IPS-NIHi7 (cell line): ENCODE results near the gene PLEKHS1.

Source experiments
- DNase-seq: peaks from one replicate; pipeline ENCODE4 v3.0.0; 2012; ENCODE audit warnings: mixed read lengths; ENCODE audit errors: extremely low spot score

The PLEKHS1 gene

GRCh38 chr10:113751181-113751732, at the start of gene PLEKHS1:
Gene PLEKHS1, plus strand, starts transcription at chr10:113751682. Its CDS starts 3,596 bp downstream, at chr10:113755278.
- no peak for DNase-seq

- no peak for DNase-seq
Observed at GRCh38 chr10:113704637-113705343, 46.7 kb upstream of the PLEKHS1 start.

GRCh38 chr10:113705344-113705652, 46.2 kb upstream of the PLEKHS1 start:
- DNase-seq = no peak

GRCh38 chr10:113706623-113707022, 44.9 kb upstream of the PLEKHS1 start:
- no peak for DNase-seq

- no peak for DNase-seq
Observed at GRCh38 chr10:113708640-113709039, 42.8 kb upstream of the PLEKHS1 start.

GRCh38 chr10:113709221-113709838, 42.2 kb upstream of the PLEKHS1 start:
- no peak for DNase-seq

GRCh38 chr10:113711142-113711541, 40.3 kb upstream of the PLEKHS1 start:
- no peak for DNase-seq

- DNase-seq = no peak
Observed at GRCh38 chr10:113712024-113712423, 39.5 kb upstream of the PLEKHS1 start.

- no peak for DNase-seq
Observed at GRCh38 chr10:113712755-113713639, 38.5 kb upstream of the PLEKHS1 start.

GRCh38 chr10:113713640-113713982, 37.9 kb upstream of the PLEKHS1 start:
- no peak for DNase-seq

- DNase-seq = no peak
Observed at GRCh38 chr10:113716109-113716910, 35.2 kb upstream of the PLEKHS1 start.

- DNase-seq = no peak
Observed at GRCh38 chr10:113718969-113719822, 32.3 kb upstream of the PLEKHS1 start.

GRCh38 chr10:113720386-113720785, 31.1 kb upstream of the PLEKHS1 start:
- no peak for DNase-seq

GRCh38 chr10:113732160-113732881, 19.2 kb upstream of the PLEKHS1 start:
- no peak for DNase-seq

- DNase-seq = no peak
Observed at GRCh38 chr10:113732966-113733365, 18.5 kb upstream of the PLEKHS1 start.

- no peak for DNase-seq
Observed at GRCh38 chr10:113733635-113734034, 17.8 kb upstream of the PLEKHS1 start.

- peak; percentile 24 for DNase-seq
Observed at GRCh38 chr10:113735913-113736312, 15.6 kb upstream of the PLEKHS1 start.

- no peak for DNase-seq
Observed at GRCh38 chr10:113736576-113736975, 14.9 kb upstream of the PLEKHS1 start.

GRCh38 chr10:113739031-113739430, 12.5 kb upstream of the PLEKHS1 start:
- DNase-seq = no peak

- DNase-seq = no peak
Observed at GRCh38 chr10:113739577-113739976, 11.9 kb upstream of the PLEKHS1 start.
